Esophagus muscularis mucosa (tissue), 4 donors: ENCODE results near the gene ERN2. TPM values are rescaled to one million over a fixed set of nuclear protein-coding genes. Genes with fewer than 3 reads are reported as not detected.

ENCODE experiments used
- DNase-seq: peaks from one replicate; pipeline ENCODE4 v3.0.0-alpha.2; 2017; ENCODE audit errors: extremely low spot score
- H3K27ac ChIP-seq, 4 donors: fragments of 200-600 bp; sonication (generic); replicated peaks in 1 of 4; 1 replicate in 3 of 4; 2 replicates in 1 of 4; pipeline ENCODE4 v1.5.1; 2016 to 2019; ENCODE audit warnings: mild to moderate bottlenecking in 1 of 4
- H3K27me3 ChIP-seq, 4 donors: fragments of 200-600 bp; sonication (generic); one replicate each; pipeline versions ENCODE4 v1.5.1 to v1.6.0; 2016 to 2019
- H3K36me3 ChIP-seq, 4 donors: fragments of 200-600 bp; sonication (generic); one replicate each; pipeline ENCODE4 v1.5.1; 2016 to 2019
- H3K4me1 ChIP-seq, 4 donors: fragments of 200-600 bp; sonication (generic); one replicate each; pipeline ENCODE4 v1.5.1; 2016 to 2019
- H3K4me3 ChIP-seq, 4 donors: fragments of 200-600 bp; sonication (generic); 1 replicate in 2 of 4; 2 replicates in 2 of 4; pipeline ENCODE4 v1.5.1; 2016 to 2019; ENCODE audit warnings: mild to moderate bottlenecking in 4 of 4, moderate library complexity in 1 of 4
- H3K9me3 ChIP-seq, 4 donors: fragments of 200-600 bp; sonication (generic); 1 replicate in 3 of 4; 2 replicates in 1 of 4; pipeline ENCODE4 v1.5.1; 2016 to 2019
- EP300 ChIP-seq: sonication (generic); formaldehyde crosslinking; IDR thresholded peaks from one replicate; pipeline ENCODE4 v1.6.1; 2017; ENCODE audit warnings: antibody characterized with exemption
- POLR2A ChIP-seq: fragments of 450-650 bp; IDR thresholded peaks from one replicate; pipeline ENCODE4 v1.6.1; 2017; ENCODE audit warnings: antibody characterized with exemption, moderate library complexity, mild to moderate bottlenecking, low read depth
- POLR2AphosphoS5 ChIP-seq, 2 donors: sonication (generic); formaldehyde crosslinking; IDR thresholded peaks; one replicate each; pipeline ENCODE4 v1.6.1; 2017; ENCODE audit warnings: antibody characterized with exemption in 2 of 2
- WGBS: methylation state at CpG from one replicate; pipeline ENCODE4 v1.1.5; 2018; 5-methylcytosine and 5-hydroxymethylcytosine counted together
- intact Hi-C: fragments of 100-400 bp; cut with DNase I; formaldehyde crosslinking; loops from one replicate; pipeline ENCODE4 v1.15.1; 2023
- total RNA-seq, 4 donors: library from RNA; depleted of rRNA; stranded (reverse); fragments of >200 nt; gene quantifications; one replicate each; pipeline versions ENCODE4 v1.1.0 to v1.2.1, GENCODE V29; 2016
- TF ChIP-seq, protein P1 (sequence below), 3 experiments: fragments of 200-600 bp in 2 of 3; fragments of 450-650 bp in 1 of 3; sonication (generic) in 2 of 3; IDR thresholded peaks; one replicate each; pipeline ENCODE4 v1.5.1; 2017 to 2019; ENCODE audit warnings: antibody characterized with exemption in 3 of 3, mild to moderate bottlenecking in 2 of 3, moderate library complexity in 1 of 3

The ERN2 gene
- total RNA-seq, 4 donors from 2014 or later: 0.11 TPM; not detected in 3

GRCh38 chr16:23710008-23710407 is 3.0 kb downstream of the ERN2 start:
- DNase-seq: no peak
- Histone ChIP-seq H3K27ac (no peak overlapping the region), H3K9me3 (peaks cover 0 to 27% (median 7%) of the 10 kb centered on the region in 4 donors), H3K4me1 (no peaks in the 10 kb centered on the region), H3K4me3 (no peak overlapping the region), H3K36me3 (no peaks in the 10 kb centered on the region), H3K27me3 (peaks cover 0 to 67% (median 3%) of the 10 kb centered on the region in 4 donors)
- 80% methylated on average over 2 of the region's 2 CpGs for WGBS
- no peak for TF ChIP-seq EP300
- no peak for TF ChIP-seq POLR2A
- no peak for TF ChIP-seq POLR2AphosphoS5 (IDR thresholded peaks at IDR 0.05)
- TF ChIP-seq, protein P1, sequence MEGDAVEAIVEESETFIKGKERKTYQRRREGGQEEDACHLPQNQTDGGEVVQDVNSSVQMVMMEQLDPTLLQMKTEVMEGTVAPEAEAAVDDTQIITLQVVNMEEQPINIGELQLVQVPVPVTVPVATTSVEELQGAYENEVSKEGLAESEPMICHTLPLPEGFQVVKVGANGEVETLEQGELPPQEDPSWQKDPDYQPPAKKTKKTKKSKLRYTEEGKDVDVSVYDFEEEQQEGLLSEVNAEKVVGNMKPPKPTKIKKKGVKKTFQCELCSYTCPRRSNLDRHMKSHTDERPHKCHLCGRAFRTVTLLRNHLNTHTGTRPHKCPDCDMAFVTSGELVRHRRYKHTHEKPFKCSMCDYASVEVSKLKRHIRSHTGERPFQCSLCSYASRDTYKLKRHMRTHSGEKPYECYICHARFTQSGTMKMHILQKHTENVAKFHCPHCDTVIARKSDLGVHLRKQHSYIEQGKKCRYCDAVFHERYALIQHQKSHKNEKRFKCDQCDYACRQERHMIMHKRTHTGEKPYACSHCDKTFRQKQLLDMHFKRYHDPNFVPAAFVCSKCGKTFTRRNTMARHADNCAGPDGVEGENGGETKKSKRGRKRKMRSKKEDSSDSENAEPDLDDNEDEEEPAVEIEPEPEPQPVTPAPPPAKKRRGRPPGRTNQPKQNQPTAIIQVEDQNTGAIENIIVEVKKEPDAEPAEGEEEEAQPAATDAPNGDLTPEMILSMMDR (IDR thresholded peaks at IDR 0.05): no peak
- intact Hi-C loops: no loop called here

DNA sequence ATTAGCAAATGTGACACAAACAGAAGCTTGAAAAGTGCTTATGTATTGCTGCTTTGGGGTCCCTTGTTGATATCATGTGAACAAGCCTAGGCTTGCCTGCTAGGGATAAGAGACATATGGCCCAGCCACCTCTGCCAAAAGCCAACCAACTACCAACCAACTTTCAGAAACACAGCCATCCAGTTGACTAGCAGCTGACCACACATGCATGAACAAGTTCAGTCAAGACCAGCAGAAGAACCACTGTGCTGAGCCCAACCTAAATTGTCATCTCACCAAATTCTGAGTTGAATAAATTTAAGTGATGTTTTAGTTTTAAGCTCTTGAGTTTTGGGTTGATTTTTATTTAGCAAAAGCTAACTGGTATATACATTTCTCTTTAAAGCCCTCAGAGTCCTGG is 3.5 kb downstream of the ERN2 start:
- Histone ChIP-seq H3K27ac (no peak overlapping the region), H3K4me1 (no peaks in the 10 kb centered on the region), H3K4me3 (no peak overlapping the region), H3K9me3 (peaks cover 0 to 27% (median 7%) of the 10 kb centered on the region in 4 donors), H3K27me3 (peaks cover 0 to 67% (median 3%) of the 10 kb centered on the region in 4 donors), H3K36me3 (no peaks in the 10 kb centered on the region)
- no peak for TF ChIP-seq POLR2AphosphoS5 (IDR thresholded peaks at IDR 0.05)
- no peak for TF ChIP-seq POLR2A
- TF ChIP-seq, protein P1 (IDR thresholded peaks at IDR 0.05): no peak
- no peak for TF ChIP-seq EP300
- DNase-seq: no peak
- intact Hi-C loops: no loop called here

DNA sequence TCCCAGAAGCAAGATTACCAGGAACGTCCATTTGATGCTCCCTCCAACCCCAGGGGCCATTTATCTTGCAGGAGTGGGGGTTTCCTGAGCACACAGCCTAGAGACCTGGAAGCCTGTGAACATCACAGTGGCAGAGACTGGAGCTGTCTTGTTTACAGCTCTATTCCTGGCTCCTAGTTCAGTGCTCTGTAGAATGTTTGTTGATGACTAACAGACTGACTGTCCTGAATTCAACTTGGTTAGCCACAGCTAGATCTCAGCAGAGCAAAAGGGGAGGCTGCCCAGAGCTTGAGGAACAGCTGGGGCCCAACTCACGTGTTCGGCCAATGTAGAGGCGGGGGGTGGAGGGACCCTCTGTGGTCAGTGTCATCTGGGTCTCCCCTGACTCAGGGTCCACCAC is 6.6 kb downstream of the ERN2 start:
- peaks cover 0 to 35% (median 13%) of the 10 kb centered on the region in 4 donors for H3K9me3 ChIP-seq
- no peak overlapping the region for H3K27ac ChIP-seq
- 83% methylated on average over 4 of the region's 4 CpGs for WGBS
- no peak overlapping the region for H3K4me3 ChIP-seq
- intact Hi-C loops: no loop called here
- no peak for DNase-seq
- peaks cover 0 to 51% (median 0%) of the 10 kb centered on the region in 4 donors for H3K27me3 ChIP-seq
- no peaks in the 10 kb centered on the region for H3K4me1 ChIP-seq
- no peaks in the 10 kb centered on the region for H3K36me3 ChIP-seq
- TF ChIP-seq EP300 (no peak), POLR2A (no peak)
- TF ChIP-seq, protein P1 (IDR thresholded peaks at IDR 0.05): no peak

DNA sequence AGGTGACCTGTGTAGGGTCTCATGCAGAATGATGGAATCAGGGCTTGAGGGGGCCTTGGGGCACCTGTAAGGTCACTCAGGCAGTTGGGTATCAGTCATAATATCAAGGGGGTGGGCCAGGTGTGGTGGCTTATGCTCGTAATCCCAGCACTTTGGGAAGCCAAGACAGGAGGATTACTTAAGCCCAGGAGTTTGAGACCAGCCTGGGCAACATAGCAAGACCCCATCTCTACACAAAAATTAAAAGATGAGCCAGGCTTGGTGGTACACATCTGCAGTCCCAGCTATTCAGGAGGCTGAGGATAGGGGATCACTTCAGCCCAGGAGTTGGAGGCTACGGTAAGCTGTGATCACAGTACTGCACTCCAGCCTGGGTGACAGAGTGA is 7.5 kb downstream of the ERN2 start:
- Histone ChIP-seq H3K27me3 (peaks cover 0 to 42% (median 0%) of the 10 kb centered on the region in 4 donors), H3K4me1 (no peaks in the 10 kb centered on the region), H3K27ac (no peak overlapping the region), H3K36me3 (no peaks in the 10 kb centered on the region), H3K9me3 (peaks cover 0 to 30% (median 13%) of the 10 kb centered on the region in 4 donors), H3K4me3 (no peak overlapping the region)
- DNase-seq: no peak
- intact Hi-C loops: no loop called here
- TF ChIP-seq POLR2A (no peak), EP300 (no peak), POLR2AphosphoS5 (IDR thresholded peaks at IDR 0.05) (no peak)
- TF ChIP-seq, protein P1 (IDR thresholded peaks at IDR 0.05): no peak
- 83% methylated on average over 2 of the region's 2 CpGs for WGBS
